Renal cortical epithelial cell (primary cell): Measurements from ENCODE around the gene MAP10. TPM values are rescaled to one million over a fixed set of nuclear protein-coding genes. Genes with fewer than 3 reads are reported as not detected.

Experiments used
- DNase-seq: peaks from one replicate; pipeline ENCODE4 v3.0.0-alpha.2; 2011; ENCODE audit warnings: low read depth
- total RNA-seq: library from RNA; depleted of rRNA; stranded (reverse); fragments of >200 nt; gene quantifications from 2 replicates; pipeline ENCODE4 v1.2.3, GENCODE V29; 2014

MAP10 gene
- total RNA-seq, 1 donor from 2014 or later: 4.7 TPM

- no peak for DNase-seq
These were observed 51.3 kb downstream of the MAP10 start for GRCh38 chr1:232856541-232856940.

Other genes starting within 250 kb of the MAP10 start
- 22.6 and 78.2 TPM in 2 replicates for gene SIPA1L2, start 175.3 kb upstream of the MAP10 start, total RNA-seq
- gene NTPCR, start 145.2 kb downstream of the MAP10 start, total RNA-seq: 47.0 and 49.1 TPM in 2 replicates